NCI-H2029 treated with DMSO at 0.1 percent for 48 hours (cell line): ENCODE results near the gene CRIM1.

Source experiments
- DNase-seq: peaks from one replicate; lab custom pipeline; 2025; lab: John Stamatoyannopoulos, UW

The CRIM1 gene

GRCh38 chr2:36586672-36587071, 231.1 kb downstream of the CRIM1 start:
- no peak for DNase-seq

GRCh38 chr2:36587101-36587500, 231.5 kb downstream of the CRIM1 start:
- DNase-seq = no peak

- DNase-seq = no peak
Measured at GRCh38 chr2:36587556-36587955, 232.0 kb downstream of the CRIM1 start.

GRCh38 chr2:36589230-36589630, 233.7 kb downstream of the CRIM1 start:
- DNase-seq = no peak

- no peak for DNase-seq
Measured at GRCh38 chr2:36594849-36595248, 239.3 kb downstream of the CRIM1 start.

- DNase-seq = no peak
Measured at GRCh38 chr2:36596397-36596796, 240.8 kb downstream of the CRIM1 start.

GRCh38 chr2:36597003-36597531, 241.5 kb downstream of the CRIM1 start:
- DNase-seq = no peak

- DNase-seq = no peak
Measured at GRCh38 chr2:36597532-36598377, 242.2 kb downstream of the CRIM1 start, which contains the start of gene FEZ2. TSS of gene FEZ2 (minus strand) at chr2:36598168. CDS start at chr2:36598142, 26 bp downstream.
